GM18519 (cell line): ENCODE results near the gene PRKAG1.

ENCODE experiments used
- ATAC-seq: cut with Tn5 transposase; IDR thresholded peaks from one replicate; pipeline ENCODE4 v1.9.1; 2021; ENCODE audit warnings: mild to moderate bottlenecking, moderate library complexity; ENCODE audit not compliant: unreplicated experiment, low FRiP score

The PRKAG1 gene

GRCh38 chr12:48986720-48987291, 31.8 kb downstream of the PRKAG1 start:
- ATAC-seq = no peak

- ATAC-seq = no peak
Observed at GRCh38 chr12:48985901-48986300, 32.7 kb downstream of the PRKAG1 start.

GRCh38 chr12:48985475-48985897, 33.1 kb downstream of the PRKAG1 start:
- ATAC-seq = no peak

GRCh38 chr12:48982397-48983080, 36.0 kb downstream of the PRKAG1 start:
- no peak for ATAC-seq

- no peak for ATAC-seq
Observed at GRCh38 chr12:48981757-48982157, 36.8 kb downstream of the PRKAG1 start.

- no peak for ATAC-seq
Observed at GRCh38 chr12:48980953-48981756, 37.4 kb downstream of the PRKAG1 start.

- no peak for ATAC-seq
Observed at GRCh38 chr12:48980389-48980952, 38.1 kb downstream of the PRKAG1 start.

GRCh38 chr12:48979602-48980388, 38.8 kb downstream of the PRKAG1 start:
- no peak for ATAC-seq

- ATAC-seq = no peak
Observed at GRCh38 chr12:48978741-48979601, 39.6 kb downstream of the PRKAG1 start.

GRCh38 chr12:48978291-48978740, 40.3 kb downstream of the PRKAG1 start, which contains the start of gene WNT1:
Gene WNT1 (plus strand): TSS chr12:48978322. CDS start chr12:48978651, 329 bp downstream.
- ATAC-seq = no peak

GRCh38 chr12:48977290-48978281, 41.0 kb downstream of the PRKAG1 start:
- ATAC-seq = no peak

GRCh38 chr12:48973941-48974673, 44.5 kb downstream of the PRKAG1 start:
- no peak for ATAC-seq

- no peak for ATAC-seq
Observed at GRCh38 chr12:48973531-48973930, 45.0 kb downstream of the PRKAG1 start.

GRCh38 chr12:48972952-48973483, 45.6 kb downstream of the PRKAG1 start:
- ATAC-seq = no peak

- ATAC-seq = no peak
Observed at GRCh38 chr12:48972213-48972951, 46.2 kb downstream of the PRKAG1 start.

GRCh38 chr12:48970702-48971334, 47.8 kb downstream of the PRKAG1 start:
- no peak for ATAC-seq
